HEK293 (cell line): ENCODE results near the gene GCNT4.

Experiments used
- CTCF ChIA-PET: fragments of 350-600 bp; formaldehyde crosslinking; extraction: SDS; loops from one replicate; lab custom pipeline; 2021; ENCODE audit warnings: antibody characterized with exemption; lab: Yijun Ruan, JAX
- POLR2A ChIA-PET: fragments of 300-600 bp; formaldehyde crosslinking; extraction: SDS; loops from one replicate; lab custom pipeline; 2020; ENCODE audit warnings: antibody characterized with exemption, inconsistent platforms; lab: Yijun Ruan, JAX
- H3K27ac ChIP-seq: fragments of 200-500 bp; sonication (Bioruptor generic); 2 replicates; pipeline ENCODE4 v1.5.1; 2014; ENCODE audit warnings: low read depth, low read length, control low read depth, inconsistent platforms; ENCODE audit errors: extremely low read depth
- H3K36me3 ChIP-seq, 2 experiments: fragments of 200-500 bp in 1 of 2; sonication (Bioruptor generic) in 1 of 2; 1 replicate in 1 of 2; 2 replicates in 1 of 2; pipeline ENCODE4 v1.5.1; 2014 to 2017; ENCODE audit warnings: inconsistent platforms in 2 of 2, low read length in 2 of 2; ENCODE audit not compliant: control insufficient read depth in 2 of 2, insufficient read depth in 1 of 2
- H3K4me1 ChIP-seq: fragments of 200-500 bp; sonication (Bioruptor generic); 2 replicates; pipeline ENCODE4 v1.5.1; 2014; ENCODE audit warnings: mild to moderate bottlenecking, low read length, inconsistent platforms; ENCODE audit not compliant: control insufficient read depth, insufficient read depth
- H3K4me3 ChIP-seq: 2 replicates; pipeline ENCODE4 v1.5.1; 2011; ENCODE audit warnings: low read depth, mild to moderate bottlenecking, control low read depth, low read length, moderate library complexity
- H3K9me3 ChIP-seq: fragments of 200-500 bp; sonication (Bioruptor generic); 2 replicates; pipeline ENCODE4 v1.5.1; 2014; ENCODE audit warnings: low read depth, low read length, inconsistent platforms; ENCODE audit not compliant: control insufficient read depth, insufficient read depth
- AEBP2 ChIP-seq: fragments of 450-650 bp; formaldehyde crosslinking; IDR thresholded peaks from 2 replicates; pipeline ENCODE4 v1.5.1; 2016; ENCODE audit warnings: missing biosample characterization, missing genetic modification characterization, borderline replicate concordance
- BCL11A ChIP-seq: fragments of 450-650 bp; formaldehyde crosslinking; IDR thresholded peaks from 2 replicates; pipeline ENCODE4 v1.5.1; 2016; ENCODE audit warnings: low read depth, missing biosample characterization, missing genetic modification characterization
- CTCF ChIP-seq: fragments of 450-650 bp; formaldehyde crosslinking; IDR thresholded peaks from 2 replicates; pipeline ENCODE4 v1.5.1; 2016; ENCODE audit warnings: missing biosample characterization, missing genetic modification characterization
- EGR2 ChIP-seq: fragments of 450-650 bp; formaldehyde crosslinking; IDR thresholded peaks from 2 replicates; pipeline ENCODE4 v1.5.1; 2016; ENCODE audit warnings: low read depth, missing biosample characterization, missing genetic modification characterization
- MZF1 ChIP-seq: fragments of 450-650 bp; formaldehyde crosslinking; IDR thresholded peaks from 2 replicates; pipeline ENCODE4 v1.5.1; 2017; ENCODE audit warnings: missing biosample characterization, missing genetic modification characterization, borderline replicate concordance
- PRDM1 ChIP-seq: fragments of 450-650 bp; formaldehyde crosslinking; IDR thresholded peaks from 2 replicates; pipeline ENCODE4; 2016; ENCODE audit warnings: missing biosample characterization, missing genetic modification characterization
- SP2 ChIP-seq: fragments of 450-650 bp; formaldehyde crosslinking; IDR thresholded peaks from 2 replicates; pipeline ENCODE4 v1.5.1; 2016; ENCODE audit warnings: missing biosample characterization, missing genetic modification characterization
- ZBTB21 ChIP-seq: fragments of 450-650 bp; formaldehyde crosslinking; IDR thresholded peaks from 2 replicates; pipeline ENCODE4 v1.5.1; 2017; ENCODE audit warnings: missing biosample characterization, missing genetic modification characterization
- ZFHX2 ChIP-seq: fragments of 450-650 bp; formaldehyde crosslinking; conservative IDR thresholded peaks from 2 replicates; pipeline ENCODE4 v1.5.1; 2016; ENCODE audit warnings: missing biosample characterization, missing genetic modification characterization
- ZNF140 ChIP-seq: fragments of 450-650 bp; formaldehyde crosslinking; IDR thresholded peaks from 2 replicates; pipeline ENCODE4 v1.5.1; 2016; ENCODE audit warnings: missing biosample characterization, missing genetic modification characterization
- ZNF157 ChIP-seq: fragments of 450-650 bp; formaldehyde crosslinking; IDR thresholded peaks from 2 replicates; pipeline ENCODE4 v1.5.1; 2016; ENCODE audit warnings: missing biosample characterization, missing genetic modification characterization
- ZNF19 ChIP-seq: fragments of 450-650 bp; formaldehyde crosslinking; IDR thresholded peaks from 2 replicates; pipeline ENCODE4; 2016; ENCODE audit warnings: missing biosample characterization, missing genetic modification characterization, low read depth
- ZNF311 ChIP-seq: fragments of 450-650 bp; formaldehyde crosslinking; IDR thresholded peaks from 2 replicates; pipeline ENCODE4 v1.5.1; 2017; ENCODE audit warnings: missing biosample characterization, missing genetic modification characterization, borderline replicate concordance
- ZNF335 ChIP-seq: fragments of 450-650 bp; formaldehyde crosslinking; conservative IDR thresholded peaks from 2 replicates; pipeline ENCODE4 v1.5.1; 2016; ENCODE audit warnings: missing biosample characterization, missing genetic modification characterization
- ZNF510 ChIP-seq: fragments of 450-650 bp; formaldehyde crosslinking; IDR thresholded peaks from 2 replicates; pipeline ENCODE4 v1.5.1; 2018; ENCODE audit warnings: mild to moderate bottlenecking, missing genetic modification characterization, missing biosample characterization; ENCODE audit not compliant: insufficient replicate concordance
- ZNF558 ChIP-seq: fragments of 450-650 bp; formaldehyde crosslinking; IDR thresholded peaks from 2 replicates; pipeline ENCODE4 v1.5.1; 2016; ENCODE audit warnings: missing biosample characterization, missing genetic modification characterization
- ZNF664 ChIP-seq: fragments of 450-650 bp; formaldehyde crosslinking; IDR thresholded peaks from 2 replicates; pipeline ENCODE4 v1.5.1; 2016; ENCODE audit warnings: missing biosample characterization, missing genetic modification characterization

GCNT4 gene

GRCh38 chr5:75047356-75047755, 5.0 kb downstream of the GCNT4 start:
- peaks cover 0 to 4% of the 10 kb centered on the region in 2 experiments; a peak in 1 of 3 replicates for H3K36me3 ChIP-seq
- H3K4me1 ChIP-seq, result peaks cover 7% of the 10 kb centered on the region
- no peaks in the 10 kb centered on the region for H3K9me3 ChIP-seq
- ChIA-PET CTCF (interaction anchor here (1.1 kb wide), 2 partner anchors 190 to 289 kb away, joined by 4 to 7 read pairs; partner anchors contain the start of genes ANKRD31 and HMGCR), POLR2A (no interaction called here)
- TF ChIP-seq ZNF311 (tag by site-specific recombination) (no peak), EGR2 (tag by site-specific recombination) (0 out of 2 replicates have a peak, but pooled peaks have one; percentile 11)
- no peak overlapping the region for H3K4me3 ChIP-seq
- H3K27ac ChIP-seq, result no peak overlapping the region

- H3K27ac ChIP-seq, result no peak overlapping the region
- no peak for TF ChIP-seq ZNF558 (tag by site-specific recombination)
- no peak for TF ChIP-seq ZNF510 (tag by site-specific recombination)
- TF ChIP-seq ZNF157 (tag by site-specific recombination), result no peak
- no peak for TF ChIP-seq ZNF664
- TF ChIP-seq ZNF335 (tag by site-specific recombination), result no peak
- H3K9me3 ChIP-seq, result no peaks in the 10 kb centered on the region
- POLR2A ChIA-PET, result no interaction called here
- peaks cover 0 to 4% of the 10 kb centered on the region in 2 experiments; a peak in 1 of 3 replicates for H3K36me3 ChIP-seq
- H3K4me1 ChIP-seq, result peaks cover 4% of the 10 kb centered on the region
- no peak overlapping the region for H3K4me3 ChIP-seq
- CTCF ChIA-PET, result interaction anchor here (0.8 kb wide), 1 partner anchor 290 kb away, joined by 4 read pairs; the partner anchor contains the start of gene HMGCR
Observed at GRCh38 chr5:75046366-75047142, 5.8 kb downstream of the GCNT4 start.

- no peak for TF ChIP-seq MZF1 (tag by site-specific recombination)
- H3K4me3 ChIP-seq, result no peak overlapping the region
- H3K9me3 ChIP-seq, result no peaks in the 10 kb centered on the region
- CTCF ChIA-PET, result interaction anchor here (0.6 kb wide), 3 partner anchors 7 to 1510 kb away, joined by 3 to 5 read pairs (median 4); partner anchors contain the start of gene GCNT4
- POLR2A ChIA-PET, result no interaction called here
- no peaks in the 10 kb centered on the region for H3K4me1 ChIP-seq
- H3K27ac ChIP-seq, result no peak overlapping the region
- H3K36me3 ChIP-seq, result peaks cover 0 to 4% of the 10 kb centered on the region in 2 experiments; a peak in 1 of 3 replicates
Observed at GRCh38 chr5:75045071-75045470, 7.3 kb downstream of the GCNT4 start.

GRCh38 chr5:75044406-75044805, 8.0 kb downstream of the GCNT4 start:
- H3K4me3 ChIP-seq, result no peak overlapping the region
- no peak overlapping the region for H3K27ac ChIP-seq
- H3K4me1 ChIP-seq, result no peaks in the 10 kb centered on the region
- ChIA-PET CTCF (interaction anchor here (0.6 kb wide), 1 partner anchor 8 kb away, joined by 4 read pairs; the partner anchor contains the start of gene GCNT4), POLR2A (no interaction called here)
- H3K36me3 ChIP-seq, result peaks cover 0 to 4% of the 10 kb centered on the region in 2 experiments; a peak in 1 of 3 replicates
- H3K9me3 ChIP-seq, result no peaks in the 10 kb centered on the region
- TF ChIP-seq AEBP2 (tag by site-specific recombination), result no peak
- TF ChIP-seq BCL11A (tag by site-specific recombination), result no peak
- TF ChIP-seq ZBTB21 (tag by site-specific recombination), result no peak
- TF ChIP-seq ZNF140 (tag by site-specific recombination), result no peak
- no peak for TF ChIP-seq ZNF311 (tag by site-specific recombination)
- no peak for TF ChIP-seq SP2 (tag by site-specific recombination)
- TF ChIP-seq ZNF558 (tag by site-specific recombination), result no peak
- no peak for TF ChIP-seq CTCF (tag by site-specific recombination)
- no peak for TF ChIP-seq PRDM1 (tag by site-specific recombination)
- no peak for TF ChIP-seq ZFHX2 (tag by site-specific recombination)
- TF ChIP-seq ZNF19, result no peak
